ENCODE results near the gene VAT1L.

- TF ChIP-seq CTCF (IDR thresholded peaks at IDR 0.05; ENCODE audit: low read length) (no peak), EZH2 (optimal IDR thresholded peaks at IDR 0.05; ENCODE audit: low read depth, low read length) (no peak)
These were observed 50.4 kb downstream of the VAT1L start for GRCh38 chr16:77838597-77839255.
